Astrocyte of the spinal cord (primary cell): ENCODE measurements around the gene MYBBP1A.

ENCODE experiments used
- DNase-seq: peaks from one replicate; pipeline ENCODE4 v3.0.0; 2011; ENCODE audit warnings: low read depth, low spot score
- H3K4me3 ChIP-seq: 2 replicates; pipeline ENCODE4 v1.5.1; 2011; ENCODE audit warnings: low read depth, mild to moderate bottlenecking, low read length, moderate library complexity
- CTCF ChIP-seq: IDR thresholded peaks from 2 replicates; pipeline ENCODE4 v1.5.1; 2012; ENCODE audit warnings: low read depth, mild to moderate bottlenecking, low read length, inconsistent platforms
- in situ Hi-C: cut with HindIII; loops from 2 replicates; pipeline ENCODE4 v1.10.0; 2017; ENCODE audit warnings: low sequenced_read_pairs

MYBBP1A gene

DNA sequence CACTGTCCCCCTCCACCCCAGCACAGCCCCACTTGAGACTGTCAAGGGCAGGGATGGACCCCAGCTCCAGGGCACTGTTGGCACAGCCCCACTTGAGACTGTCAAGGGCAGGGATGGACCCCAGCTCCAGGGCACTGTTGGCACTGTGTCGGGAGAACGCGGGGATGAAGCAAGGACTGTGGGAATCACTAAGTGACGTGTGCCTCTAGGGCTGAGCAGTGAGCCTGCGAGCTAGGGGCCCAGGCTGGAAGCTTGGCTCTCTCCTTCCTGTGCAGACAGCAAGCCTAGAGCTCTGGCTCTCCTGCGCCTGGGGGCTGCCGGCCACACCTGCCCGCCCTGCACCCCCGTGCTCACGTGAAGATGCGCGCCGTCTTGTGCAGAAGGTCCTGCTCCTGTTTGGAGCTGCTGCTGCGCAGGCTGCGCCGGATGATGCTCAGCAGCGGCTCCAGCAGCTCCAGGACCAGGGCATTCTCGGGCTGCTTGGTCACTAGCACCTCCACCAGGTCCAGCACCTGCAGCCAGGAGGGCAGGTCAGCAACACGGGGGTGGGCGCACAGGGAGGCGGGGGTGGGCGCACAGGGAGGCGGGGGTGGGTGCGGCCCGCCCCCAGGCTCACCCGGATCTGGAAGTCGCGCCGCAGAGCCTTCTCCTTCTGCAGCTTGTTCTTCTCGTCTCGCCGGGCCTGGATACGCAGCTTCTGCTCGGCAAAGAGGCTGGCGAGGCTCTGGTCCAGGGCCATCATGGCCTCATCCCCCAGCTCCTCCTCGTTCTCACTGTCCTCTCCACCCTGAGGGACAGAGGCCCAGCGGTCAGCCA is 10.8 kb downstream of the MYBBP1A start:
- TF ChIP-seq CTCF, result no peak
- in situ Hi-C loops, result no loop called here
- no peak for DNase-seq
- H3K4me3 ChIP-seq, result no peak overlapping the region

GRCh38 chr17:4543557-4544026 is 11.6 kb downstream of the MYBBP1A start:
- DNase-seq, result no peak
- TF ChIP-seq CTCF, result no peak
- in situ Hi-C loops, result no loop called here
- H3K4me3 ChIP-seq, result no peak overlapping the region

- H3K4me3 ChIP-seq, result no peak overlapping the region
- no peak for TF ChIP-seq CTCF
- DNase-seq, result no peak
- in situ Hi-C loops, result no loop called here
Observed at GRCh38 chr17:4542726-4543191, 12.4 kb downstream of the MYBBP1A start.

DNA sequence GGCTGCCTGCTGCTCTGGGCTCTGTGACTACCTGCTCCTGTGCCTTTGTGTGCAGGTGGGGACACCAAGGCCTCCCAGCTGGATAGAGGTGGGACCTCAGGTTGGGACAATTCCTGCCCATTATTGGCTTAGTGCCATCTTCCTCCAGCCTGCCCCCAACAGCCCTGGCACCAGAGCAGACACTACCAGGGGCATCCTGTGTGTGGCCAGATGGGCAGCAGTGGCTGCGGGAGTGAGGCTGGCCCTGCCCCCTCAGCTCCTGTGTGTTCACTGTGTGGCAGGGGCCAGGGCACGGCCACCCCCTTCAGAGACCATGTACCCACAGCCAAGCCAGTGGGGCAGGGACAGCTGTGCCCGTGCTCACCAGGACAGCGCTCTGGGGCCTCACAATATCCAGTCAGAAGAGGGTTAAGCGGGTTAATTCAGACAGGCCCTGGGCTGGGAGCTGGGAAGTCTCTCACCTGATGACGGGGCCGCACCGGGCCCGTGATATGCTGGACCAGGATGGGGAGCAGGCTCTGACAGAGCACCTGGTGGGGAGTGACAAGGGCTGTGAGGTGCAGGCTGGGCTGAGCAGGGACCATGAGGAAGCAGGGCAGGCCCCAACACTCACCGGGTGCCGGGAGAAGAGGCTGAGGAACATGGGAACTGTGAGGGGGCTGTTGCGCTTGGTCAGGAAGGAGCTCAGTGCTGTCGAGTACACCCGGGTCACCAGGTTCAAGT is 13.0 kb downstream of the MYBBP1A start:
- no peak for TF ChIP-seq CTCF
- DNase-seq, result no peak
- in situ Hi-C loops, result no loop called here
- H3K4me3 ChIP-seq, result no peak overlapping the region

DNA sequence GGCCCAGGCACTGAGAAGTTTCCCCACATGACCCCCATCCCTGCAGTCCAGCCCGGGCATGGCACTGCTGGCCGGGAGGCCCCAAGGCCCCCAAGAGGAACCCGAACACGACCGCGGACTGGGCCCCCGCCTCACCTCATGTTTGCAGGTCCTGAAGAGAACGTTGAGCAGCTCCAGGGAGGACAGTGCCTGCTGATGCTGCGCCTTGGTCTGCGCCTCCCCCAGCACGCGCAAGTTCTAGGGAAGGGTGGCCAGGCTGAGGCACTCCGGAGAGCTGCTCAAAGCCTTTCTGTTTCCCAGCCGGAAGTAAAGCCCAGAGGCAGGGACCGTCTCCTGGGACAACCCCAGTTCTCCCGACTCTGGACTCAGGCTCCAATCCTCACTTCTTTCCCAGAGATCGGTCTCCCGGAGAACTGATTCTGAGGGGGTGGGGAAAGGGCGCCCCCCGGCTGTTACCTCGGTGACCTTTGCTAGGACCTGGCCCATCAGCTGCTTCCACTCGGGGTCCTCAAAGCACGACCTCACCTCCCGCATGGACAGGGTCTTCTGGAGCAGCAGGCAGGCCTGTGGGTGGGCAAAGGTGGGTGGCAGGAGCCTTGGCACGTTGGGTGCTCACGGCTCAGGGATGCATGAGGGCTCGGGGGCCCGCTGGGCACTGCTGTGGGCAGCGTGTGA is 13.7 kb downstream of the MYBBP1A start:
- no peak for DNase-seq
- no peak overlapping the region for H3K4me3 ChIP-seq
- TF ChIP-seq CTCF, result no peak
- in situ Hi-C loops, result no loop called here

DNA sequence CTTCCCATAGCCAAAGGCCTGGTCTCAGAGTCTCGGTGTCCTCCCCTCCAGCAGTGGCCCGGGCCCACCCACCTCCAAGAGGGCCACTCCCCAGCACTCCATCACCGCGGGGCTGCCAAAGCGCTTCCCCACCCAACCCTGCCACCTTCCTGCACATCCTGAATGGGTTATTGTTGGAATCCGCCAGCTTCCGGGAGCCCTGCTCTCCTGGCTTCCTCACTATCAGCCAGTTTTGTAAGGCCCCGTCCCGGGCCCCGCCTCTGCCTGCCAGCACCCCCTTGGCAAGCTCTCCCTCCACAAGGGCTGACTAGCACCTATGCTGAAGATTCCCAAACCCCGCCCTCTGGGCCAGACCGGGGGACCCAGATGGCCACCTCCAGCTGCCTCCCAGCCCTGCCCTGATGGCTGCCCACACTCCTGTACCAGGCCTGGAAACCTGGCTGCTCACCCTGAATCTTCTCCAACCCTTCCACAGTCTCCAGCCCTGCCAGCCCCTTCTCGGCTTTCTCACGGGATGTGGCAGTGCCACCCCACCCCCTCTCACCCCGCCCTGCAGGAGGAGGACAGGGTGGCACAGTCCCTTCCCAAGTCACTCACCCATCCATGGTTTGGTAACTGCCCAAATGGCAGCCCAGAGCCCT is 14.4 kb downstream of the MYBBP1A start:
- in situ Hi-C loops, result no loop called here
- no peak overlapping the region for H3K4me3 ChIP-seq
- no peak for DNase-seq
- TF ChIP-seq CTCF, result no peak
